GM19455 (cell line): ENCODE data around the gene FAM227B.
"Not testable (repeated sequence)": the region's sequence is repeated elsewhere in the genome, so short reads cannot be mapped to it uniquely, and the experiment has no call there.

Experiments used
- ATAC-seq: cut with Tn5 transposase; IDR thresholded peaks from one replicate; pipeline ENCODE4 v1.9.1; 2021; ENCODE audit not compliant: unreplicated experiment

Gene FAM227B

GRCh38 chr15:49383266-49383665 lies 237.4 kb downstream of the FAM227B start:
- ATAC-seq, result no peak

- ATAC-seq, result no peak
Measured at GRCh38 chr15:49382394-49382793, 238.2 kb downstream of the FAM227B start.

GRCh38 chr15:49380912-49381311 lies 239.7 kb downstream of the FAM227B start:
- no peak for ATAC-seq

GRCh38 chr15:49379996-49380395 lies 240.6 kb downstream of the FAM227B start:
- ATAC-seq, result no peak

GRCh38 chr15:49372366-49372765 lies 248.3 kb downstream of the FAM227B start:
- ATAC-seq, result no peak

- no peak for ATAC-seq
Measured at GRCh38 chr15:49370782-49371181, 249.8 kb downstream of the FAM227B start.

- ATAC-seq, result no peak
Measured at GRCh38 chr15:49366496-49366895, 254.1 kb downstream of the FAM227B start.

GRCh38 chr15:49361370-49361769 lies 259.2 kb downstream of the FAM227B start:
- ATAC-seq, result no peak

- not testable (repeated sequence) for ATAC-seq
Measured at GRCh38 chr15:49354439-49354838, 266.2 kb downstream of the FAM227B start.

- no peak for ATAC-seq
Measured at GRCh38 chr15:49343546-49343945, 277.1 kb downstream of the FAM227B start.

GRCh38 chr15:49339656-49340055 lies 281.0 kb downstream of the FAM227B start:
- ATAC-seq, result no peak

- no peak for ATAC-seq
Measured at GRCh38 chr15:49331951-49332350, 288.7 kb downstream of the FAM227B start.

GRCh38 chr15:49331442-49331841 lies 289.2 kb downstream of the FAM227B start:
- no peak for ATAC-seq

GRCh38 chr15:49330166-49330565 lies 290.5 kb downstream of the FAM227B start:
- ATAC-seq, result no peak

- no peak for ATAC-seq
Measured at GRCh38 chr15:49328941-49329340, 291.7 kb downstream of the FAM227B start.

GRCh38 chr15:49327927-49328326 lies 292.7 kb downstream of the FAM227B start:
- ATAC-seq, result no peak

GRCh38 chr15:49323207-49323606 lies 297.4 kb downstream of the FAM227B start:
- ATAC-seq, result no peak

- ATAC-seq, result no peak
Measured at GRCh38 chr15:49320351-49320750, 300.3 kb downstream of the FAM227B start.

GRCh38 chr15:49315391-49315823 lies 305.2 kb downstream of the FAM227B start:
- ATAC-seq, result no peak

GRCh38 chr15:49314716-49315115 lies 305.9 kb downstream of the FAM227B start:
- no peak for ATAC-seq

- no peak for ATAC-seq
Measured at GRCh38 chr15:49313650-49314049, 307.0 kb downstream of the FAM227B start.

- no peak for ATAC-seq
Measured at GRCh38 chr15:49309889-49310288, 310.7 kb downstream of the FAM227B start.

GRCh38 chr15:49308686-49309085 lies 311.9 kb downstream of the FAM227B start:
- no peak for ATAC-seq

- ATAC-seq, result no peak
Measured at GRCh38 chr15:49306551-49306950, 314.1 kb downstream of the FAM227B start.
